SK-N-MC (cell line): ENCODE results near the gene OPN1MW.
"Not testable (repeated sequence)": the region's sequence is repeated elsewhere in the genome, so short reads cannot be mapped to it uniquely, and the experiment has no call there.

ENCODE experiments used
- EZH2 ChIP-seq: fragments of 200-600 bp; sonication (generic); IDR thresholded peaks from one replicate; pipeline ENCODE4 v1.6.1; 2017; ENCODE audit warnings: antibody characterized with exemption
- FOXP2 ChIP-seq: optimal IDR thresholded peaks from 2 replicates; pipeline ENCODE3; 2011; ENCODE audit warnings: mild to moderate bottlenecking, moderate library complexity; ENCODE audit not compliant: insufficient read depth; ENCODE audit errors: extremely low read length, control extremely low read depth
- POLR2AphosphoS5 ChIP-seq: IDR thresholded peaks from 2 replicates; pipeline ENCODE4 v1.6.1; 2012; ENCODE audit warnings: mild to moderate bottlenecking, low read depth, low read length, borderline replicate concordance

DNA sequence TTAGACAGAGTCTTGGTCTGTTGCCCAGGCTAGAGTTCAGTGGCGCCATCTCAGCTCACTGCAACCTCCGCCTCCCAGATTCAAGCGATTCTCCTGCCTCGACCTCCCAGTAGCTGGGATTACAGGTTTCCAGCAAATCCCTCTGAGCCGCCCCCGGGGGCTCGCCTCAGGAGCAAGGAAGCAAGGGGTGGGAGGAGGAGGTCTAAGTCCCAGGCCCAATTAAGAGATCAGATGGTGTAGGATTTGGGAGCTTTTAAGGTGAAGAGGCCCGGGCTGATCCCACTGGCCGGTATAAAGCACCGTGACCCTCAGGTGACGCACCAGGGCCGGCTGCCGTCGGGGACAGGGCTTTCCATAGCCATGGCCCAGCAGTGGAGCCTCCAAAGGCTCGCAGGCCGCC is 37.1 kb downstream of the OPN1MW start, which contains the start of gene OPN1MW2:
- not testable (repeated sequence) for TF ChIP-seq EZH2, POLR2AphosphoS5, FOXP2
